Osteoblast (primary cell): ENCODE data around the gene BCAT1. TPM values are rescaled to one million over a fixed set of nuclear protein-coding genes. Genes with fewer than 3 reads are reported as not detected.
"Not testable (repeated sequence)": the region's sequence is repeated elsewhere in the genome, so short reads cannot be mapped to it uniquely, and the experiment has no call there.

Experiments used
- DNase-seq: peaks from one replicate; pipeline ENCODE4 v3.0.0; 2011; ENCODE audit warnings: low spot score, mixed read lengths; ENCODE audit not compliant: insufficient read length; ENCODE audit errors: missing footprints
- H2AFZ ChIP-seq: 2 replicates; pipeline ENCODE4 v1.6.0; 2011; ENCODE audit warnings: mild to moderate bottlenecking, low read length
- H3K27ac ChIP-seq: 2 replicates; pipeline ENCODE4 v1.5.1; 2011; ENCODE audit warnings: mild to moderate bottlenecking, low read depth, low read length, moderate library complexity
- H3K27me3 ChIP-seq: 2 replicates; pipeline ENCODE4 v1.6.0; 2012; ENCODE audit warnings: mild to moderate bottlenecking, control low read depth, inconsistent platforms, low read length, moderate library complexity; ENCODE audit not compliant: insufficient read depth
- H3K36me3 ChIP-seq: 2 replicates; pipeline ENCODE4 v1.5.1; 2011; ENCODE audit warnings: mild to moderate bottlenecking, low read length, control low read depth, moderate library complexity; ENCODE audit not compliant: insufficient read depth
- H3K4me1 ChIP-seq: 2 replicates; pipeline ENCODE4 v1.5.1; 2011; ENCODE audit warnings: mild to moderate bottlenecking, low read length, control low read depth, moderate library complexity; ENCODE audit not compliant: insufficient read depth
- H3K4me2 ChIP-seq: 2 replicates; pipeline ENCODE4 v1.6.0; 2011; ENCODE audit warnings: mild to moderate bottlenecking, low read length; ENCODE audit not compliant: insufficient read depth
- H3K4me3 ChIP-seq: fragments of 200-600 bp; sonication (generic); 3 replicates; pipeline ENCODE4 v1.5.1; 2012; ENCODE audit warnings: mild to moderate bottlenecking, low read length, inconsistent platforms; ENCODE audit not compliant: insufficient read depth
- H3K79me2 ChIP-seq: 2 replicates; pipeline ENCODE4 v1.6.0; 2012; ENCODE audit warnings: mild to moderate bottlenecking, low read length, control low read depth, inconsistent platforms; ENCODE audit not compliant: insufficient read depth
- H3K9me3 ChIP-seq: 2 replicates; pipeline ENCODE4 v1.5.1; 2011; ENCODE audit warnings: low read depth, low read length, control low read depth
- H4K20me1 ChIP-seq: 2 replicates; pipeline ENCODE4 v1.6.0; 2012; ENCODE audit warnings: mild to moderate bottlenecking, low read length, control low read depth; ENCODE audit not compliant: insufficient read depth
- CTCF ChIP-seq: IDR thresholded peaks from 2 replicates; pipeline ENCODE4 v1.5.1; 2011; ENCODE audit warnings: mild to moderate bottlenecking, low read depth, low read length, moderate library complexity; ENCODE audit errors: extremely low read depth
- total RNA-seq: library from RNA; depleted of rRNA; stranded (reverse); fragments of >200 nt; gene quantifications from 2 replicates; pipeline ENCODE4 v1.2.3, GENCODE V29; 2012

BCAT1 gene
- total RNA-seq, 1 donor: 273 TPM

- Histone ChIP-seq H3K27me3 (no peaks in the 10 kb centered on the region), H3K9me3 (no peaks in the 10 kb centered on the region), H3K4me1 (peaks cover 22% of the 10 kb centered on the region), H3K27ac (no peak overlapping the region), H2AFZ (no peak overlapping the region), H3K36me3 (peaks cover 11% of the 10 kb centered on the region), H3K4me2 (no peak overlapping the region), H4K20me1 (no peaks in the 10 kb centered on the region), H3K79me2 (peaks cover 86% of the 10 kb centered on the region), H3K4me3 (no peak overlapping the region)
- no peak for DNase-seq
- TF ChIP-seq CTCF: no peak
Measured at GRCh38 chr12:24943947-24944600, 4.8 kb downstream of the BCAT1 start.

GRCh38 chr12:24940157-24940556, 8.7 kb downstream of the BCAT1 start:
- H2AFZ ChIP-seq: no peak overlapping the region
- no peak overlapping the region for H3K4me2 ChIP-seq
- H3K4me1 ChIP-seq: peaks cover 5% of the 10 kb centered on the region
- no peak for TF ChIP-seq CTCF
- H4K20me1 ChIP-seq: peaks cover 14% of the 10 kb centered on the region
- no peak overlapping the region for H3K4me3 ChIP-seq
- H3K27me3 ChIP-seq: no peaks in the 10 kb centered on the region
- H3K9me3 ChIP-seq: no peaks in the 10 kb centered on the region
- peaks cover 7% of the 10 kb centered on the region for H3K36me3 ChIP-seq
- peaks cover 81% of the 10 kb centered on the region for H3K79me2 ChIP-seq
- DNase-seq: no peak
- H3K27ac ChIP-seq: no peak overlapping the region

GRCh38 chr12:24939551-24939950, 9.3 kb downstream of the BCAT1 start:
- not testable (repeated sequence) for H3K27me3 ChIP-seq, H3K4me3 ChIP-seq, H3K27ac ChIP-seq, DNase-seq, H3K4me1 ChIP-seq, H3K36me3 ChIP-seq, H3K9me3 ChIP-seq, H3K4me2 ChIP-seq, H2AFZ ChIP-seq
- H3K79me2 ChIP-seq: peaks cover 82% of the 10 kb centered on the region
- peaks cover 18% of the 10 kb centered on the region for H4K20me1 ChIP-seq

GRCh38 chr12:24938341-24938740, 10.6 kb downstream of the BCAT1 start:
- TF ChIP-seq CTCF: no peak

More at GRCh38 chr12:24938341-24938740, 10.6 kb downstream of the BCAT1 start:
- DNase-seq: no peak
- H3K4me3 ChIP-seq: no peak overlapping the region
- H3K9me3 ChIP-seq: no peaks in the 10 kb centered on the region
- no peaks in the 10 kb centered on the region for H3K27me3 ChIP-seq
- H3K36me3 ChIP-seq: peaks cover 3% of the 10 kb centered on the region
- no peak overlapping the region for H2AFZ ChIP-seq
- H3K79me2 ChIP-seq: peaks cover 84% of the 10 kb centered on the region
- H3K4me2 ChIP-seq: no peak overlapping the region
- no peaks in the 10 kb centered on the region for H3K4me1 ChIP-seq
- H4K20me1 ChIP-seq: peaks cover 20% of the 10 kb centered on the region
- no peak overlapping the region for H3K27ac ChIP-seq
